Stimulated activated CD4-positive, alpha-beta T cell treated with anti-CD3 and anti-CD28 coated beads, TNF-alpha, amount 100 ng/mL, for 4 hours (primary cell): ENCODE results near the gene RNF141.

Source experiments
- DNase-seq, 3 experiments: peaks; one replicate each; pipeline ENCODE4 v3.0.0-alpha.2; 2020; ENCODE audit warnings: low read depth in 3 of 3

The RNF141 gene

GRCh38 chr11:10498022-10498400 lies 43.0 kb downstream of the RNF141 start:
- no peak for DNase-seq

DNA sequence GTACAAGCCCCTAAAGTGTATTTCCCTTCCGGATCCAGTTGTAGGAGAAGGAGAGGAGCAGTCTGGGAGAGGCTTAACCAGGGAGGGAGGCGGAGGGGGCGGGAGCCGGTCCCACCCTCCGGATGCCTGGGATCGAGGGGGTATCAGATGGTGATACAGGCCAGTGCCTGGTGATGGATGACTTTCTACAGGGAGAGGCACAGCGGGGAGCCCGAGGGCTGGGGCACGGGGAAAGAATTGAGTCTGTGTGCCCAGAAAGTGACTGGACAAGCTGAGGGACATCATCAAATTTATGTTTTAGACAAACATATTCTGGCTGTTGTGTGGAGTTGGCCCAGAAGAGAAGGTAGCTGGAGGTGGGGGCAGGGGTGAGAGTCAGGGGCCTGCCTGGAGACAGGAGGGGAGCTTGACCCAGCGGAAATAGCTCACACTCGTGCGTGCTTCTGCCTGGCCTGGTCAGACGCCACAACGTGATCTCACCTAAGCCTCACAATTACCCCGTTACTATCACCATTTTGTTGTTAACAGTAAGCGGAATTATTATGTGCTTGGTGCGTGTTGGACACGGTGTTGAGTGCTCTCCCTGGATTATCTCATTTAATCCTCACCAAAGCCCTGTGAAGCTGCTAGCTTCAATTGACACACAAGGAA lies 43.5 kb downstream of the RNF141 start:
- no peak for DNase-seq

- DNase-seq: no peak
Measured at GRCh38 chr11:10496296-10496936, 44.6 kb downstream of the RNF141 start.

DNA sequence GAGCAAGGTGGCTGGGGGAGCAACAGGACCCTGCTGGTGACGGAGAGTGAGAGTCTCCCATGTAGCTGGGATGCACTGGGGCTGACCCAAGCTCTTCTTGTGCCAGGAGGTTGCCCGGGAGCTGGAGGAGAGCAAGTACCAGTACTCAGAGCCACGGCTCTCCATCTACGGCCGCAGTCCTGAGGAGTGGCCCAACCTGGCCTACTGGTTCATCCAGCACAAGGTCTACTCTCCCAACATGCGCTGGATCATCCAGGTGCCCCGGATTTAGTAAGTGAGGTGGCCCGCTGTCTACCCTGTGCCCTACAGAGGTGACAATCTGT lies 45.6 kb downstream of the RNF141 start:
- no peak for DNase-seq

GRCh38 chr11:10494636-10495463 lies 46.1 kb downstream of the RNF141 start:
- DNase-seq: no peak

GRCh38 chr11:10493041-10493663 lies 47.8 kb downstream of the RNF141 start:
- DNase-seq: no peak

DNA sequence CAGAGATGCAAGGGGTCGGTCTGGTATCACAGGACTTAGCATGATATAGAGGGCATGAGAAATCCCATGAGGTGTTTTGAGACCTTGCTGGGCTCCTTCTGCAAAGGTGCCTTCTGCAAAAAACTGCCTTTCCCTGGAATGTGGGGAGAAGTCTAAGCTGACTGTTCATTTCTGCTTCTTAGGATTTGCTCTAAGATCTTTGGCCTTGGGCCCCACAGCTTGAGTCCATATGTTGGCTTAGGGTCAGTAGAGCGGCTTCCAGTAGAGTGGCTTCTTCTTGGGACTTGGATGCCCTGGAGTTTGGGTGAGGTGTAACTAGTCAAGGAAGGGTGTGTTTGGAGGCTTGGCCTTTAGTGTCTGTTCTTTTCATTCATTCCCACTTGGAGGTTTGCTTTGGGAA lies 48.9 kb downstream of the RNF141 start:
- no peak for DNase-seq

GRCh38 chr11:10490398-10491241 lies 50.4 kb downstream of the RNF141 start:
- DNase-seq: no peak

- DNase-seq: no peak
Measured at GRCh38 chr11:10490032-10490397, 51.0 kb downstream of the RNF141 start.

DNA sequence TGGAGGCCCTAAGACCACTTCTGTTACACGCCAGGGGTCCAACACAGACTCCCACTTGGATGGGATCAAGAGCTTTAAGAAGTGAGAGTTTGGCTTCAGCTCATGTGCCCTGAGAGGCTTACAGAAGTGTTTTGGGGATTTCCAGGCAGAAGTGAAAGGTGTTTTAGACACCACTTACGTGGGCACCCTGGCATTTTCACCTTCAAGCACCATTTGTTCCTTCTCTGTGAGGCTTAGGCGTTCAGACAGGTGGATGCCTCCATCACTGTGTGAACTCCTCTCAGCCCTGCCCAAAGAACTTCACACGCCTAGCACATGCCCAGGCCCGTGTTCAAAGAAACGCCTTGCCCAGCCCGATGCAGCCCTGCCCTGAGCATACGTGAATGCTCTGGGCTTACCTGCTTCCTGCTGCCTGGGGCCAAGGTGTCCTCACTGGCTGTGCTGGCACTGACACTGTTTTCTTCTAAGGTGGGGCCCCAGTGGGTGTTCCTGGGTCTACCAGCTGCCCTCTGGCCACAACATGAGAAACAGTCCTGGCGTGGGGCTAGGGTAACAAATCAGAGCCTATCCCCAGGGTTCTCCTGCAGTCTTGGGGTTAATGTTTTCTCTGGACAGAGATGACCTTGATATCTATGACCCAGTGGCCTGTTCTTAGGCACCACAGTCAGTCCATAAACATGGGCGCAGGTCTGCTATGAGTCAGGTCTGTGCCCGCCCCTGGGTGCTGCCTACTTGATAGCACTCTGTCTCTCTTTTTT lies 51.9 kb downstream of the RNF141 start:
- DNase-seq: no peak

- DNase-seq: no peak
Measured at GRCh38 chr11:10488121-10488933, 52.7 kb downstream of the RNF141 start.

- no peak for DNase-seq
Measured at GRCh38 chr11:10487002-10487647, 53.9 kb downstream of the RNF141 start.

DNA sequence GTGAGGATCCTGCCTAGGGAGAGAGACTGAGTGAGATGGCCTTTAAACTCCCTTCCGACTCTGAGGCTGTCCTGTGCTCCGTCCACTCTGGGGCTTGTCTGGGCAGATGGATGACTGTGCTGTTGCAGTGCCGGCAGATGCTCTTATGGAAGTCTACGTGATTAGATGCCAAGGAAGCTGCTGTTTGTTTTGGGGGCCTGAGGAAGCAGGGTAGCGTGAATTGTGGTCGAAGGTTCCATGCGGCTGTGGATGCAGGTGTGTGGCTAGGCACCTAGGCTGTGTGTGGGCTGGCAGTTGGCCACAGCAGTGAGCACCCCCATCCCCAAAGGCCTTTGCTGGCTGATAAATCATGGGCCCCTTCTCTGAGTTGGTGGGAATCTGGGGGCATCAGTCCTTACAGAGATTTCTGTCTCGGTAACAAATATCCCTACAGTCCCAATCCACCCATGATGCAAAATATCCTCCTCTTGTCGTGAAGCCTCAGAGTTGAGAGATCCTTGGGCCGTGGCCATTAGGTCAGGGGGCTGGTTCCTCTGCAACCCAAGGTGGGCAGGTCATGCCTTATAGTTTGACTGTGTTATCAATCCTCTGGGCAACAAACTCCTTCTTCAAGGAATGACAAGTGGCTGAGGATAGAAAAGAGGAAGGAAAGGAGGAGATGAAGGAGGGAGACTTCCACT lies 54.7 kb downstream of the RNF141 start:
- DNase-seq: no peak

GRCh38 chr11:10485646-10486045 lies 55.3 kb downstream of the RNF141 start:
- no peak for DNase-seq

DNA sequence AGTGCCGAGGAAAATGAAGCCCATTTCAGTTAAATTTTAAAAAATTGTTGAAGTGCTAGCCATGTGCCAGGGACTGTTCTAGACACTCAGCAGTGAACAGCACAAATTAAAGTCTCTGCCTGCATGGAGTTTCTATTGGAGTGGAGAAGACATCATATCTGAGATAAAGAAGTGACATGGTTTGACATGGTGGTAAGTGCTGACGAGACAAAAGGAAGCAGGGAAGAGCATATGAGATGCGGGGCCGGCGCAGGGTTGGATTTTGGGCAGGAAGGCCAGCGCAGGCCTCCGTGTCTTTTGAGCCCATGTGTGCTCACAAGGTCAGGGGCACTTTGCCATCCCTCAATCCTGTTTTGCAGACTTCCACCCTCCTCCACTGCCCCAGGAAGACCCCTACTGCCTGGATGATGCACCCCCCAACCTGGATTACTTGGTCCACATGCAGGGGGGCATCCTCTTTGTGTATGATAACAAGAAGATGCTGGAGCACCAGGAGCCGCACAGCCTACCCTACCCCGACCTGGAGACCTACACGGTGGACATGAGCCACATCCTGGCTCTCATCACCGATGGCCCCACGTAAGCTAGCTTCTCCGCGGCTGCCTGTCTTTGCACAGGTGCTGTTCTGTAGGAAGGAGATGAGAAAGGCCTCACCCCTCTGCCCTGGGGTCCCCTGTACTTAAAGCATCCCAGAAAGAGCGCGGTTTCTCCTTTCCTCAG lies 56.4 kb downstream of the RNF141 start:
- DNase-seq: no peak

GRCh38 chr11:10483584-10483983 lies 57.4 kb downstream of the RNF141 start:
- DNase-seq: no peak

DNA sequence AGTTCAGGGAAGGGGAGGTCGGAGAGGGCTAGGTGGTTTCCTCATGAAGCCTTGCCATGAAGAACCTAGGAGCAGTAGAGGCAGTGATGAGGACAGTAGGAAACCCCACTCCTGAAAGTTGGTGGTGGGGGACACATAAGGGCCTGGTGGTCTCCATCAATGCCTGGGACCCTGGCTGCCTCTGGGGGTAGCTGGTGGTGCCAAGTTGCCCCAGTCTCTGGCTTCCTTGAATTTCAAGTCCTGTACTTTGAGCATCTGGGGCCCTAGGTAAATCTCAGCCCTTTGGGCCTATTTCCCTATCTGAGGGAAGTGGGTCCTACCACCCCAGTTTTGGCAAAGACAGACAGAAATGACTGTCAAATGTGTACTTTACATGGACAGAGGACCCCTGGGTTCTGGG lies 57.8 kb downstream of the RNF141 start:
- DNase-seq: no peak

- DNase-seq: no peak
Measured at GRCh38 chr11:10481560-10482349, 59.2 kb downstream of the RNF141 start.
